Sigmoid colon (tissue), 4 donors: ENCODE data around the gene THOC7.

ENCODE experiments used
- CTCF ChIP-seq, 4 experiments: fragments of 450-650 bp in 3 of 4; fragments of 200-600 bp in 1 of 4; IDR thresholded peaks; one replicate each; pipeline ENCODE4 v1.5.1; 2016 to 2019; ENCODE audit warnings: antibody characterized with exemption in 4 of 4, mild to moderate bottlenecking in 3 of 4, moderate library complexity in 2 of 4
- EP300 ChIP-seq, 4 donors: sonication (generic); formaldehyde crosslinking; IDR thresholded peaks; one replicate each; pipeline ENCODE4 v1.6.1; 2017; ENCODE audit warnings: antibody characterized with exemption in 4 of 4
- POLR2A ChIP-seq, 2 donors: fragments of 450-650 bp; IDR thresholded peaks; one replicate each; pipeline ENCODE4 v1.6.1; 2016; ENCODE audit warnings: antibody characterized with exemption in 2 of 2, mild to moderate bottlenecking in 2 of 2, moderate library complexity in 2 of 2

- TF ChIP-seq CTCF (IDR thresholded peaks at IDR 0.05) (no peak), POLR2A (IDR thresholded peaks at IDR 0.05) (no peak), EP300 (IDR thresholded peaks at IDR 0.05) (no peak)
These were observed 12.7 kb upstream of the THOC7 start for GRCh38 chr3:63876260-63876659.
